Activated naive CD8-positive, alpha-beta T cell (primary cell): Measurements from ENCODE around the gene FCER2.

Experiments used
- H3K27ac Mint-ChIP-seq: one replicate; pipeline ENCODE4 v1.8.0; 2021; ENCODE audit warnings: mixed read lengths
- H3K27me3 Mint-ChIP-seq: one replicate; pipeline ENCODE4 v1.8.0; 2021; ENCODE audit warnings: mixed read lengths
- H3K36me3 Mint-ChIP-seq: one replicate; pipeline ENCODE4 v1.8.0; 2021; ENCODE audit warnings: mixed read lengths
- H3K4me1 Mint-ChIP-seq: one replicate; pipeline ENCODE4 v1.8.0; 2021; ENCODE audit warnings: low read depth, mixed read lengths
- H3K4me3 Mint-ChIP-seq: one replicate; pipeline ENCODE4 v1.8.0; 2021; ENCODE audit warnings: mild to moderate bottlenecking, mixed read lengths
- H3K9me3 Mint-ChIP-seq: one replicate; pipeline ENCODE4 v1.8.0; 2021; ENCODE audit warnings: low read depth, mixed read lengths

FCER2 gene

DNA sequence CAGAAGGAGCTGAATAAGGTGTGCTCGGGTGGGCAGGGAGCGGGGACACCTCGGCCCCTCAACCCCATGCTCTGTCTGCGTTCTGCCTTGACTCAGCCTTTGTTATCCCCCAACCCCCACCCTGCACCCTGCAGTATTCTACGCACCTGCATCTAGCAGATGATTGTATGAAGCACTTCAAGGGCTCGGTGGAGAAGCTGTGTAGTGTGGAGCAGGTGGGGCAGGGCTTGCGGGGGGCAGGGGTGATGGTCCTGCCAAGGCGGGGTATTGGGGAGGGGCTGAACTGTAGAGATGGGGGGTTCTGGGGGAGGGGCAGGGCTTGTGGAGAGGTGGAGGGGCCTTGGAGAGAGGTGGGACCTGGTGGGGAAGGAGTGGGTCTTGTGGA lies 58.9 kb downstream of the FCER2 start:
- peaks cover 15% of the 10 kb centered on the region for H3K4me1 Mint-ChIP-seq

DNA sequence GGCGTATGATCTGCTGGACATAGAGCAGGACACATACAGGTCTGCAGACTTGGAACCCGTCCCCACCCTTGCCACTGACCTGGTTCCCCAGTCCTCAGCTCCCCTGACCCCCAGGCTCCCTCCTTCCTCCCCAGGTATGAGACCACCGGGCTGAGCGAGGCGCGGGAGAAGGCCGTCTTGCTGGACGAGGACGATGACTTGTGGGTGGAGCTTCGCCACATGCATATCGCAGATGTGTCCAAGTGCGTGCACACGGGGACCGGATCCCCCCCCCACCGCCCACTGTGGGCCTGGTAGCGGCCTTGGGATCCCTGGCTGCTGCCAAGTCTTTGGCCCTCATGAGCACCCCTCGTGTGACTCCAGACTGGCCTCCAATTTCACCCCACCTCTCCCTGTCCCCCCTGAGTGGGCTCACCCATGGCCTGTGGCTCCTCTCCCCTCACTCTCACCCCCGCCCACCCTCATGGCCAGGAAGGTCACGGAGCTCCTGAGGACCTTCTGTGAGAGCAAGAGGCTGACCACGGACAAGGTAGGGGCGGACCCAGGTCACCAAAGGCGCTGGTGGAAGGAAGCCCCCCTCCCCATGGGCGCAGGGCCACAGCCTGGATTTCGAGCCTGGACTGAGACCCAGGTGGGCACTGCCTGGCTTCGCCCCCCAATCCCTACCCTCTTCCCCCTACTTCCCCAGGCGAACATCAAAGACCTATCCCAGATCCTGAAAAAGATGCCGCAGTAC lies 59.5 kb downstream of the FCER2 start:
- Mint-ChIP-seq H3K4me1 (peaks cover 18% of the 10 kb centered on the region), H3K9me3 (no peaks in the 10 kb centered on the region), H3K36me3 (peaks cover 5% of the 10 kb centered on the region)

More for the DNA sequence above, 58.9 kb downstream of the FCER2 start:
- H3K27ac Mint-ChIP-seq = no peak overlapping the region
- H3K9me3 Mint-ChIP-seq = no peaks in the 10 kb centered on the region
- H3K27me3 Mint-ChIP-seq = no peaks in the 10 kb centered on the region
- H3K36me3 Mint-ChIP-seq = peaks cover 5% of the 10 kb centered on the region
- no peak overlapping the region for H3K4me3 Mint-ChIP-seq

DNA sequence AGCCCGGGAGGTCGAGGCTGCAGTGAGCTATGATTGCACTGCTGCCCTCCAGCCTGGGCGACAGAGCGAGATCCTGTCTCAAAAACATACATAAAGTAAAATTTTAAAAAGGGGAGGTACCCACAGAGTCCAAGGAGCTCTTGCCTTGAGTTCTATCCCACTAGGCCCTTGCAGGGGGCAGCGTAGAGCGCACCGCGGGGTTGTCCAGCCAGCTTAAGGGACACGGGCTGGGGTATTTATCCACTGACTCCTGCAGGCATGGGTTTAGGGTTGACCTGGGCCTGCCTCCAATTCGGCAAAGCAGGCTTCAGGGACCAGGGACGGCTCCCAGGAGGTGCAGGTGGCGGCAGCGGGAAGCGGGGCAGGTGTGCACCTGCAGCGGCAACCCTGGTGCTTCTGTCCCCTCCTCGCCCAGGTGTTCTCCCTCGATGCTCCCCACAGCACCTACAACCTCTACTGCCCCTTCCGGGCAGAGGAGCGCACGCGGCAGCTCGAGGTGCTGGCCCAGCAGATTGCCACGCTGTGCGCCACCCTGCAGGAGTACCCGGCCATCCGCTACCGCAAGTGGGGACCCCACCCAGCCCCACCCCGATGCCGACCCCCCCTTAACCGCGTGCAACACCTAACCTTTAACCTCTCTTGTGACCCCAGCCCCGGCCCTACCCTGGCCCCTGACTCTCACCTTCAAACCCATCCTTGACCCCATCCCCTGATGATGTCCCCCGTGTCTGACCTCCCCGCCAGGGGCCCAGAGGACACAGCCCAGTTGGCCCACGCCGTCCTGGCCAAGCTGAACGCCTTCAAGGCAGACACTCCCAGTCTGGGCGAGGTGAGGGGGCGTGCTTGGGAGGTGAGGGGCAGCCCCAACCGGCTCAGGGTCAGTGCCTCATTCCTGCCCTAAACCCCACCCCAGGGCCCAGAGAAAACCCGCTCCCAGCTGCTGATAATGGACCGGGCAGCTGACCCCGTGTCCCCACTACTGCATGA lies 60.3 kb downstream of the FCER2 start:
- peaks cover 21% of the 10 kb centered on the region for H3K4me1 Mint-ChIP-seq
- peaks cover 5% of the 10 kb centered on the region for H3K36me3 Mint-ChIP-seq
- no peaks in the 10 kb centered on the region for H3K27me3 Mint-ChIP-seq
- H3K27ac Mint-ChIP-seq = no peak overlapping the region
- H3K9me3 Mint-ChIP-seq = no peaks in the 10 kb centered on the region
- no peak overlapping the region for H3K4me3 Mint-ChIP-seq

More for the DNA sequence above, 59.5 kb downstream of the FCER2 start:
- H3K4me3 Mint-ChIP-seq = no peak overlapping the region
- no peaks in the 10 kb centered on the region for H3K27me3 Mint-ChIP-seq
- H3K27ac Mint-ChIP-seq = no peak overlapping the region

DNA sequence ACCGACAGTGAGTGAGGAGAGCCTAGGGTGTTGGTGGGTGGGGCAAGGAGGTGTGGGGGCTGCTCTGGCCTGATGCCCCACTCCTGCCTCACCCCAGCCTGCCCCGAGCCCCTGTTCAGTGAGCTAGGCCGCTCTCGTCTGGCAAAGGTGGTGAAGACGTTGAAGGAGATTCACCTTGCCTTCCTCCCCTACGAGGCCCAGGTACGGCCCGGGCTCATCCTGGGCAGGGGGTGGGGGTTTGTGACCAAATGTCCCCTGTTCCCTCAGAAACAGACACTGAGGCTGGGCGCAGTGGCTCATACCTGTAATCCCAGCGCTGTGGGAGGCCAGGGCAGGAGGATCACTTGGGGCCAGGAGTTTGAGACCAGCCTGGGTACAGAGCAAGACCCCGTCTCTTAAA lies 61.1 kb downstream of the FCER2 start:
- no peaks in the 10 kb centered on the region for H3K27me3 Mint-ChIP-seq
- peaks cover 24% of the 10 kb centered on the region for H3K4me1 Mint-ChIP-seq
- no peak overlapping the region for H3K4me3 Mint-ChIP-seq
- H3K9me3 Mint-ChIP-seq = no peaks in the 10 kb centered on the region
- H3K36me3 Mint-ChIP-seq = peaks cover 5% of the 10 kb centered on the region
- no peak overlapping the region for H3K27ac Mint-ChIP-seq

DNA sequence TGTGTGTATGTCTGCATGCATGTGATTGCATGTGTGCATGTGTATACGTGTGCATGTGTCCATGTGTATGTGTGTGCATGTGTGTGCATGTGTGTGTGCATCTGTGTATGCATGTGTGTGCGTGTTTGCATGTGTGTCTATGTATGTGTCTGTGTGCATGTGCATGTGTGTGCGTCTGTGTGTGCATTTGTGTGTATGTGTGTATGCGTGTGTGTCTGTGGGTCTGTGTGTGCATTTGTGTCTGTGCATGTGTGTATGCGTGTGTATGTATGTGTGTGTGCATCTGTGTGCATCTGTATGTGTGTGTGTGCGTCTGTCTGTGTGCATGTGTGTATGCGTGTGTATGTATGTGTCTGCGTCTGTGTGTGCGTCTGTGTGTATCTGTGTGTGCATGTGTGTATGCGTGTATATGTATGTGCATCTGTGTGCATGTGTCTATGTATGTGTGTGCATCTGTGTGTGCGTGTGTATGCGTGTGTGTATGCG lies 62.0 kb downstream of the FCER2 start:
- no peaks in the 10 kb centered on the region for H3K9me3 Mint-ChIP-seq
- H3K4me3 Mint-ChIP-seq = peak overlapping the region; percentile 59
- peaks cover 5% of the 10 kb centered on the region for H3K36me3 Mint-ChIP-seq
- no peak overlapping the region for H3K27ac Mint-ChIP-seq
- H3K27me3 Mint-ChIP-seq = no peaks in the 10 kb centered on the region
- H3K4me1 Mint-ChIP-seq = peaks cover 28% of the 10 kb centered on the region

DNA sequence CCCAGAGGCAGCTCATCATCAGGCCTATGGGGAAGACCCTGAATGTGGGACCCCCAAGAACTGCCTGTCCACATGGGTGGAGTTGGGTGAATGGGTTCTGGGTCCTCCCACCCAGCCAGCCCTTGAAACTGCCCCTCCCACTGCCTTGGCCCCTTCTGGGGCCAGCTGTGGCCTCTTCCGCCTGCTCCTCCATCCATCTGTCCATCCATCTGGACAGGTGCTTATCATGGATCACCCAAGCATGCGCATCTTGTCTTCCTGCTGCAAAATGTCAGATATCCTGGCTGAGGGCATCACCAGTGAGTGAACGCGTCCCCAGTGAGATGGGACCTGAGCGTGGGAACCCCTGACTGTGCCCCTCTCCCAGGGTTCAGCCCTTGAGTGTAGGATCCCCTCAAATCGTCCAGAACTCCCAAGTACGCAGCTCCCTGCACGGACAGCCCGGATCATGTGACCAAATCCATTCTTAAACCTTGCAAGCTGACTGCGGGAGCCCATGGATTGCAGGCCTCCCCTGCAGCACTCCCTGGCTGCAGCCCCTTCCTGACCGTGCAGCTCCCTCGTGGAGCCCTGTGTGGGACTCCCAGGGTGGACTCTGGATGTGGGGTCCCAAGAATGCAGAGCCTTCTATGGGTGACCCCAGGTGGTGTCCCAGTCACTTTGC lies 63.0 kb downstream of the FCER2 start:
- Mint-ChIP-seq H3K4me3 (no peak overlapping the region), H3K9me3 (no peaks in the 10 kb centered on the region), H3K36me3 (peaks cover 5% of the 10 kb centered on the region), H3K4me1 (peaks cover 30% of the 10 kb centered on the region), H3K27me3 (no peaks in the 10 kb centered on the region), H3K27ac (no peak overlapping the region)
